K562 (cell line): ENCODE measurements around the gene TIPIN. TPM values are rescaled to one million over a fixed set of nuclear protein-coding genes. Genes with fewer than 3 reads are reported as not detected.

ENCODE experiments used
- BRD4 ChIP-seq: fragments of 200-600 bp; sonication (generic); IDR thresholded peaks from 2 replicates; pipeline ENCODE4 v1.6.1; 2017; ENCODE audit warnings: inconsistent platforms
- CAMTA2 ChIP-seq: fragments of 250-450 bp; sonication (Bioruptor Pico); conservative IDR thresholded peaks from 2 replicates; pipeline ENCODE4 v1.5.1; 2022
- CCNT2 ChIP-seq: IDR thresholded peaks from 2 replicates; pipeline ENCODE4 v1.6.1; 2011; ENCODE audit warnings: borderline replicate concordance, low read depth, mild to moderate bottlenecking, moderate library complexity, mixed read lengths, low read length; ENCODE audit not compliant: insufficient read length; ENCODE audit errors: extremely low read depth
- CHD2 ChIP-seq: IDR thresholded peaks from 2 replicates; pipeline ENCODE4 v1.6.1; 2011; ENCODE audit warnings: low read depth, low read length
- EHMT2 ChIP-seq: fragments of 450-650 bp; IDR thresholded peaks from 2 replicates; pipeline ENCODE4 v1.6.1; 2018; ENCODE audit warnings: antibody characterized with exemption
- FOS ChIP-seq: IDR thresholded peaks from 3 replicates; pipeline ENCODE4 v1.6.1; 2011; ENCODE audit not compliant: insufficient read length; ENCODE audit errors: extremely low read depth
- GTF2A2 ChIP-seq: IDR thresholded peaks from 2 replicates; pipeline ENCODE4 v1.6.1; 2016; ENCODE audit warnings: mild to moderate bottlenecking, missing genetic modification characterization, missing compliant biosample characterization
- HMBOX1 ChIP-seq: sonication (generic); IDR thresholded peaks from 2 replicates; pipeline ENCODE4 v1.6.1; 2016
- KDM5B ChIP-seq: fragments of 200-600 bp; sonication (generic); IDR thresholded peaks from 2 replicates; pipeline ENCODE4 v1.6.1; 2012; ENCODE audit warnings: low read depth, mild to moderate bottlenecking, moderate library complexity, low read length, control low read depth, inconsistent platforms; ENCODE audit not compliant: insufficient replicate concordance
- LARP7 ChIP-seq: fragments of 450-650 bp; IDR thresholded peaks from 2 replicates; pipeline ENCODE4 v1.6.1; 2016
- MAFK ChIP-seq: IDR thresholded peaks from 2 replicates; pipeline ENCODE4 v1.6.1; 2011; ENCODE audit warnings: low read length, improper control_type of control experiment
- NFRKB ChIP-seq: fragments of 450-650 bp; IDR thresholded peaks from 2 replicates; pipeline ENCODE4 v1.6.1; 2016; ENCODE audit warnings: low read depth
- NR0B1 ChIP-seq: fragments of 450-650 bp; IDR thresholded peaks from one replicate; pipeline ENCODE4 v1.6.1; 2018; ENCODE audit warnings: mild to moderate bottlenecking, moderate library complexity; ENCODE audit not compliant: partially characterized antibody
- PHF20 ChIP-seq: fragments of 450-650 bp; IDR thresholded peaks from 2 replicates; pipeline ENCODE4 v1.6.1; 2018; ENCODE audit not compliant: partially characterized antibody
- POLR2AphosphoS5 ChIP-seq: IDR thresholded peaks from 2 replicates; pipeline ENCODE4 v1.6.1; 2011; ENCODE audit warnings: mild to moderate bottlenecking, low read depth, low read length, moderate library complexity; ENCODE audit not compliant: control insufficient read depth, insufficient read depth
- RB1 ChIP-seq: fragments of 450-650 bp; IDR thresholded peaks from 2 replicates; pipeline ENCODE4 v1.6.1; 2017; ENCODE audit warnings: low read depth, mild to moderate bottlenecking
- SNIP1 ChIP-seq: fragments of 450-650 bp; IDR thresholded peaks from 2 replicates; pipeline ENCODE4 v1.7.1; 2017; ENCODE audit warnings: low read depth, mild to moderate bottlenecking
- SOX6 ChIP-seq: fragments of 450-650 bp; IDR thresholded peaks from 2 replicates; pipeline ENCODE4 v1.6.1; 2014; ENCODE audit warnings: mild to moderate bottlenecking
- SREBF2 ChIP-seq: sonication (generic); formaldehyde crosslinking; IDR thresholded peaks from 2 replicates; pipeline ENCODE4 v1.4.0; 2020; ENCODE audit warnings: mild to moderate bottlenecking, missing genetic modification reagents
- SRF ChIP-seq, 2 experiments: fragments of 250-450, 450-650 bp in 1 of 2; sonication (Bioruptor Pico) in 1 of 2; sonication (generic) in 1 of 2; formaldehyde crosslinking; IDR thresholded peaks; 2 replicates each; pipeline versions ENCODE4 v1.5.0 to v1.5.1; 2020 to 2022; ENCODE audit warnings: mild to moderate bottlenecking in 1 of 2, missing genetic modification reagents in 1 of 2
- THRB ChIP-seq: fragments of 450-650 bp; formaldehyde crosslinking; conservative IDR thresholded peaks from 2 replicates; pipeline ENCODE4 v1.4.0; 2022; ENCODE audit warnings: mild to moderate bottlenecking, missing genetic modification characterization
- U2AF1 ChIP-seq: fragments of 200-400 bp; formaldehyde crosslinking; optimal IDR thresholded peaks from 2 replicates; pipeline ENCODE3; 2017; ENCODE audit warnings: mild to moderate bottlenecking, low read depth, low read length, moderate library complexity
- ZFP1 ChIP-seq: fragments of 450-650 bp; formaldehyde crosslinking; IDR thresholded peaks from 2 replicates; pipeline ENCODE4 v1.4.0; 2020; ENCODE audit warnings: mild to moderate bottlenecking, mixed read lengths
- polyA plus RNA-seq, 8 experiments: library from polyadenylated mRNA; depleted of rRNA in 4 of 8; stranded (reverse) in 5 of 8; unstranded in 3 of 8; fragments of >200 nt; fragmentation: Nextera tagmentation in 2 of 8; fragmentation: Illumina TruSeq in 1 of 8; extraction: Ambion mirVana in 2 of 8; extraction: Trizol in 1 of 8; gene quantifications; 2 replicates each; pipeline versions ENCODE4 v1.2.1 to v1.2.3, GENCODE V29; 2011 to 2014; ENCODE audit warnings: inconsistent platforms in 1 of 8, missing spikeins in 1 of 8
- total RNA-seq, 7 experiments: library from RNA; depleted of rRNA in 6 of 7; stranded (reverse); fragments of >200 nt in 6 of 7; fragmentation: Illumina TruSeq in 2 of 7; extraction: Trizol in 2 of 7; gene quantifications; 2 replicates each; pipeline versions ENCODE4 v1.2.1 to v1.2.3, GENCODE V29; 2011 to 2021; ENCODE audit warnings: low replicate concordance in 1 of 7
- TF ChIP-seq, protein P1 (sequence below): fragments of 250-450 bp; sonication (Bioruptor Pico); IDR thresholded peaks from 2 replicates; pipeline ENCODE4 v1.6.1; 2021; ENCODE audit warnings: mild to moderate bottlenecking
- TF ChIP-seq, protein P2 (sequence below): fragments of 450-650 bp; IDR thresholded peaks from 2 replicates; pipeline ENCODE4 v1.6.1; 2016; ENCODE audit warnings: missing biosample characterization, missing genetic modification characterization

TIPIN gene
- total and polyA plus RNA-seq, 9 of the 15 experiments (the other 6 are each of a cell fraction or from before 2014, with no cell fraction given), result 22.9 to 61.4 (median 42.0) TPM

GRCh38 chr15:66356359-66357236 is at the start of gene TIPIN (continued):
- TF ChIP-seq CAMTA2 (CRISPR knock-in tag) (0 out of 2 replicates have a peak, but pooled peaks have one; percentile 58), PHF20 (no peak), HMBOX1 (peak; percentile 79), LARP7 (peak; percentile 86), POLR2AphosphoS5 (peak; percentile 87), SRF (CRISPR knock-in tag; IDR thresholded peaks at IDR 0.05) (no peak), THRB (CRISPR knock-in tag) (no peak), SNIP1 (no peak), RB1 (peak; percentile 100), NFRKB (peak; percentile 30; the same call in 1 of the 2 replicates), NR0B1 (no peak), SOX6 (no peak), MAFK (no peak), CCNT2 (no peak), ZFP1 (CRISPR knock-in tag) (no peak), SREBF2 (no peak), U2AF1 (no peak), FOS (no peak), BRD4 (no peak), KDM5B (peak; percentile 78), EHMT2 (no peak), GTF2A2 (tag) (no peak), CHD2 (peak; percentile 100)
- TF ChIP-seq, protein P1, sequence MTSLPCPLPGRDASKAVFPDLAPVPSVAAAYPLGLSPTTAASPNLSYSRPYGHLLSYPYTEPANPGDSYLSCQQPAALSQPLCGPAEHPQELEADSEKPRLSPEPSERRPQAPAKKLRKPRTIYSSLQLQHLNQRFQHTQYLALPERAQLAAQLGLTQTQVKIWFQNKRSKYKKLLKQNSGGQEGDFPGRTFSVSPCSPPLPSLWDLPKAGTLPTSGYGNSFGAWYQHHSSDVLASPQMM (CRISPR knock-in tag), result no peak
- TF ChIP-seq, protein P2, sequence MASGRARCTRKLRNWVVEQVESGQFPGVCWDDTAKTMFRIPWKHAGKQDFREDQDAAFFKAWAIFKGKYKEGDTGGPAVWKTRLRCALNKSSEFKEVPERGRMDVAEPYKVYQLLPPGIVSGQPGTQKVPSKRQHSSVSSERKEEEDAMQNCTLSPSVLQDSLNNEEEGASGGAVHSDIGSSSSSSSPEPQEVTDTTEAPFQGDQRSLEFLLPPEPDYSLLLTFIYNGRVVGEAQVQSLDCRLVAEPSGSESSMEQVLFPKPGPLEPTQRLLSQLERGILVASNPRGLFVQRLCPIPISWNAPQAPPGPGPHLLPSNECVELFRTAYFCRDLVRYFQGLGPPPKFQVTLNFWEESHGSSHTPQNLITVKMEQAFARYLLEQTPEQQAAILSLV (tag), result no peak
